Epidermal melanocyte (primary cell): ENCODE data around the gene PPM1E.
"Not testable (repeated sequence)": the region's sequence is repeated elsewhere in the genome, so short reads cannot be mapped to it uniquely, and the experiment has no call there.

ENCODE experiments used
- DNase-seq: peaks from one replicate; pipeline ENCODE4 v3.0.0; 2011; ENCODE audit warnings: low spot score; ENCODE audit not compliant: insufficient read length

PPM1E gene

GRCh38 chr17:58840820-58841612 is 85.4 kb downstream of the PPM1E start:
- no peak for DNase-seq

GRCh38 chr17:58846413-58846812 is 90.8 kb downstream of the PPM1E start:
- DNase-seq: not testable (repeated sequence)

DNA sequence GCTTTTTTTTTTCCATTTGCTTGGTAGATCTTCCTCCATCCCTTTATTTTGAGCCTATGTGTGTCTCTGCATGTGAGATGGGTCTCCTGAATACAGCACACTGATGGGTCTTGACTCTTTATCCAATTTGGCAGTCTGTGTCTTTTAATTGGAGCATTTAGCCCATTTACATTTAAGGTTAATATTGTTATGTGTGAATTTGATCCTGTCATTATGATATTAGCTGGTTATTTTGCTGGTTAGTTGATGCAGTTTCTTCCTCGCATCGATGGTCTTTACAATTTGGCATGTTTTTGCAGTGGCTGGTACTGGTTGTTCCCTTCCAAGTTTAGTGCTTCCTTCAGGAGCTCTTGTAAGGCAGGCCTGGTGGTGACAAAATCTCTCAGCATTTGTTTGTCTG is 94.5 kb downstream of the PPM1E start:
- DNase-seq: not testable (repeated sequence)

DNA sequence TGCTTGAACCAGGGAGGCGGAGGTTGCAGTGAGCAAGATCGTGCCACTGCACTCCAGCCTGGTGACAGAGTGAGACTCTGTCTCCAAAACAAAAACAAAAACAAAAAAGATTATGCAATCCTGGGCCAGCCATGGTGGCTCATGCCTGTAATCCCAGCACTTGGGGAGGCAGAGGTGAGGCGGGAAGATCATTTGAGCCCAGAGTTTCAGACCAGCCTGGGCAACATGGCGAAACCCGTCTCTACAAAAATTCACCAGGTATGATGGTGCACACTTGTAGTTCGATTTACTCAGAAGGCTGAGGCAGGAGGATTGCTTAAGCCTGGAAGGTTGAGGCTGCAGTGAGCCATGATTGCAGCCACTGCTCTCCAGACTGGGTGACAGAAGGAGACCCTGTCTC is 109.6 kb downstream of the PPM1E start:
- DNase-seq: no peak

DNA sequence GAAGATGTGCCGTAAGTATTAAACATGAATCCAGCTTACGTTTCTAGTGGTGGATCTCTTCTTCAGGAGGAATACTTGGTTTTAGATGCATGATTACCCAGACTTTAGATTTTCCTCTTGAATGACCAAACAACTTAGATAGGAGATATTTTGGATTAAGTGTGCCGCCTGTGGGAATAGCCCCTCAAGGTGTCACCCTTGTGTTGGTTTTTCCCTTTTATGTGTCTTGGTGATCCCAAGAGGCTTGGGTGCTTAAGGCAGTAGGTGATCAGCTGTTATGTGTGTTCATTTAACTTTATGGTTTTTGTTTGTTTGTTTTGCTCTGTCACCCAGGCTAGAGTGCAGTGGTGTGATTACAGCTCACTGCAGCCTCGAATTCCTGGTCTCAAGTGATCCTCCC is 115.1 kb downstream of the PPM1E start:
- DNase-seq: no peak

DNA sequence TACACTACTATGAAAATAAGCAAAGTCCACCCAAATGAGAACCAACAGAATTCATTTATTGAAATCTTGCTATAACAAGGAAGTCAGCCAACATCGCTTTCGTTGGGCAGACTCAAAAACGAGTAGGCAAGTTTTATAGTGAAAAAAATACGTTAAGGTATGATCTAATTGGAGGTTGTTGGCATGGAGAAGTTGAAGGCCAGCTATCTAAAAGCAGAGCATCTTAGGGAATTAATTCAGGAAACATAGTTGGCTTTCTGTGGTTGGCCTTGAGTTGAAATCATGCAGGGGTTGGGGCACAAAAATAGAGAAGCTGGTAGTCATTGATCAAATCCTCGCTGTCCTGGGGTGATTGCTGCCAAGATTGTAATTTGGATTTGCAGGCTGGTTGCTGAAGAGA is 118.3 kb downstream of the PPM1E start:
- no peak for DNase-seq

DNA sequence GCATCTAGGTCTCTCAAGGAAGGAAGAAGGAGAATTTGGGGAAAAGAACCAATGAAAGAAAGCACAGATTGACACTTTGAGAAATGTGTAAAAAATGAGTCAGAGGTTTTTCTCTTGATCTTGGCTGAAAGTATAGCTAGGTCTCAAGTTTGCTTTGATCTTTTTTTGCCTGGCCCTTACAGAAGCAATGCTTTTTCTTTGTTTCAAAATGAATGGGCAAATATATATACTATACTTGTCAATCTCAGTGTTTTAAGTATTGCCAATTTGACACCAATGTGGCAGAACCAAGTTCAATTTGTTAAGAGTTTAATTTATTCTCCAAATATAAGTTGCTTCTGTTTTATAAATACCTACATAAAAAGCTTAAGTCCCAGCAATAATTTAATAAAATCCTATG is 119.6 kb downstream of the PPM1E start:
- DNase-seq: no peak

- no peak for DNase-seq
These were observed 128.5 kb downstream of the PPM1E start for GRCh38 chr17:58884161-58884560.

- DNase-seq: no peak
These were observed 130.9 kb downstream of the PPM1E start for GRCh38 chr17:58886514-58886913.

DNA sequence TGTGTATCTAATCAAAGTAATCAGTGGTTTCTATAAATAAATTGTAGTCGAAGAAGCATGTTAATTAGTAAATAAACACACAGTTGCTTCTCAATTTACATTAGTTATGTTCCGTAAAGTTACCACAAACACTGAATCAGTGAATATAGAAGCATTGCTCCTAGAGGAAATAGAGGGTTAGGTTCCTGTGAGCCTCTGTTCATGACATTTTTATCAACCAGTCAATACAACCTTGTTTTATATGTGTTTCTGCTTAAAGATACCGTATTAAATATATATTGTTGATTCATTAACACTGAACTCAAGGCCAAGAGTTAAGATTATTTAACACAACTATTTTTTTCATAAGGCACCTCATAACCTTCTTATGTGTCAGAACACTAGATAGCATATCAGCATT is 134.3 kb downstream of the PPM1E start:
- no peak for DNase-seq

DNA sequence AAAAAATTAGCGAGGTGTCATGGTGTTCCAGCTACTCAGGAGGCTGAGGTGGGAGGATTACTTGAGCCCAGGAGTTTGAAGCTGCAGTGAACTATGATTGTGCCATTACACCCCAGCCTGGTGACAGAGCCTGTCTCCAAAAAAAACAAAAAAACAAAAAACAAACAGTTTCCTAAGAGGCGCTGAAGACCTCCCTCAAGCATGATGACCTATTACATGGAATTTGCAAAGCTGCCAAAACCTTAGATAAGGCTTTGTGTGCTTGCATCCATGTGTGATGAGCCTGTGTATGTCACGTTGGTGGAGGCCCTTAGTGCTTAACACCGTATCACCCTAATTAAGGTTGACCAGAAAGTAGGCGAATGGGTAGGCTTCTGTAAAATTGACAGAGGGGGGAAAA is 143.5 kb downstream of the PPM1E start:
- DNase-seq: no peak

GRCh38 chr17:58902322-58902721 is 146.7 kb downstream of the PPM1E start:
- no peak for DNase-seq

DNA sequence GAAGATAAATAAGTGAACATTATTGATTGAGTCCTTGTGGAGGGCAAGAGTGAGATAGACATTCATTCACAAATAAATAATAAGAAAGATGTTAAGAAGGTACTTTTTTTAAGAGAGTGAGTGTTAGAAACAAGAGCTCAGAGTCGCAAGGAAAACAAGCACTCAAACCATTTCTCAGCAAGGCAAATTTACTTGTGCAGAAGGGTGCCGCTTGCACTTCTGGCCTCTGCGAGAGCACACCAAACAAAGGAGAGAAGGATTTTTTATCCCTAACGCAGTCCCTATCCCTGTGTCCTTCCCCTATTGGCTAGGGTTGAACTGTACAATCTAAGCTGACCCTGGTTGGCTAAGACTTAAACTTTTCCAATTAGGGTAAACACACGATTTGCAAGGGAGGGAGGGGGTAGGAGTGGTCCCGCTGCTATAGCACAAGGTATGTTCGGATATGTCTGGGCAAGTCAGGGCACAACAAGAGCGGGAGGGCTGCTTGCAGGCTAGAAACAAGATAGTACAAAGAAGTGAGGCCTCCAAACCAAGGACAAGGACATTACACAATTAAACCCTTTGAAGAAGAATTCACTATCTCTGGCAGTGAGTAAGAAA is 156.2 kb downstream of the PPM1E start:
- DNase-seq: no peak

- DNase-seq: no peak
These were observed 157.9 kb downstream of the PPM1E start for GRCh38 chr17:58913552-58913951.

GRCh38 chr17:58913971-58914769 is 158.5 kb downstream of the PPM1E start:
- no peak for DNase-seq

GRCh38 chr17:58917228-58917627 is 161.6 kb downstream of the PPM1E start:
- no peak for DNase-seq

DNA sequence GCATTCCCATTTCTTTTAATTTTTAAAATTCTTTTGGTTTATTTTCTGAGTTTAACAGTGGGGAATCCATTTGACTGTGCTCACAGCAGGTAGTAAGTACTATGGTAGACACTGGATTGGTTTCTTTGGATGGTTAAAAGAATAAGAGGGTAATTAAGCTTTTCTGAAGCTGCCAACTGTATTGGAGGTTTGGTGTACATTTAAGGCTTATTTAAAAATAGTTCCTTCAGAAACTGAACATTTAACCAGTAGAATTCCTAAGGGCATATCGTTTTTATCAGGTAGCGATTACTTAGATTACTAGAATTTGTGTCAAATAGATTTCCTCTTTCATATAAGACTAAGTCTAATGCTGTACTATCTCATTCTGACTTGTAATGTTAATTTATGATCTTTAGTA is 162.4 kb downstream of the PPM1E start:
- DNase-seq: no peak

- DNase-seq: no peak
These were observed 163.2 kb downstream of the PPM1E start for GRCh38 chr17:58918884-58919283.

DNA sequence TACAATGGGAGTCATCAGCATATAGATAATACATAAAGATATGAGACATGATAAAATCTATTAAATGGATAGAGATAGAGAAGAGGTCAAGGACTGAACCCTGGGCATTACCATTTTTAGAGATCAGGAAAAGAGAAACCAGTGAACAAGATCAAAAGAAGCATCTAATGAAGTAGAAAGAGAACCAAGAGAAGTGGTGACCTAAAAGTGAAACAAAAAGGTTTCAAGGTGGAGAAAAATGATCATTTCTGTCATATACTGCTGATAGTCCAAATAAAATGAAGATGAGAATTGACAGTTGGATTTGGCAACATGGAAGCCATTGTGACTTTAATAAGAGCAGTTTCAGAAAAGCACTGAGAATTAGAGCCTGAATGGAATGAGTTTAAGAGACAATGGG is 165.1 kb downstream of the PPM1E start:
- no peak for DNase-seq

- no peak for DNase-seq
These were observed 177.3 kb downstream of the PPM1E start for GRCh38 chr17:58932956-58933355.

DNA sequence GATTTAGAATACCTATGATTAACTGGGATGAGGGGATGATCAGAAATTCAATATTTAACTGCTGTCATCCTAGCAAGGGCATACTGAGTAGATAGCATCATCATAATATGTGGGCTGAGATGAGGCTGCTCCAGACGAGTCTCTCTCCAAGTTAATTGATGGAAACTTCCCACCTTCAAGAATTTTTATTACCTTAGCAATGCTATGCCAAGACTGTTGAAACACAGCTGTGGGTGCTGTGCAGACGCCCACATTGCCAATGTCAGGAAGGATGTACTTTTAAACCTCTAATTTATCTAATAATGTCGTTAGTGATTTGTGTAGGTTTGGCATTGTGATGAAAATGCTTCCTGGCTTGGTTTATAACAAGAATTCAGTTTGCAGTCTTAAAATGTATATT is 180.6 kb downstream of the PPM1E start:
- DNase-seq: no peak

DNA sequence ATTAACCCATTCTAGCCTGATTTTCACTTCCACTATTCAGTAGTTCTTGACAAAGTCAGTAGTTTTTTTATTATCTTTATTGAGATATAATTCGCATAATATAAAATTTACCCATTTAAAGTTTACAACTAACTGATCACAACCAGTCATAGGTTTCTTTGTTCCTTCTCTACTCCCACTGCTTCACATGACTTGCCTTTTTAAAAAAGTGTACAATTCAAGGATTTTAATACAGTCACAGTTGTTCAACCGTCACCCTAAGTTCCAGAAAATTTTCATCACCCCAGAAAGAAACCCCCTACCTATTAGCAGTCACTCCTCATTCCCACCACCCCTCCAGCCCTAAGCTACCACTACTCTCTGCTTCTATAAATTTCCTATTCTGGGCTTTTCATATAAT is 188.5 kb downstream of the PPM1E start:
- no peak for DNase-seq
